H1 (cell line): Measurements from ENCODE around the gene ZNF680. TPM values are rescaled to one million over a fixed set of nuclear protein-coding genes. Genes with fewer than 3 reads are reported as not detected.

Experiments used
- RNF2 ChIP-seq: fragments of 200-900, 300-1000 bp; sonication (generic); IDR thresholded peaks from 2 replicates; pipeline ENCODE4 v1.7.1; 2016; ENCODE audit warnings: borderline replicate concordance, low read depth, mild to moderate bottlenecking, antibody characterized with exemption, low read length; ENCODE audit not compliant: poor library complexity, severe bottlenecking; ENCODE audit errors: missing control alignments
- polyA plus RNA-seq, 7 experiments: library from polyadenylated mRNA; depleted of rRNA in 3 of 7; stranded (reverse) in 5 of 7; unstranded in 2 of 7; fragments of >200 nt in 5 of 7; fragments of 200-250 nt in 2 of 7; gene quantifications; 1 replicate in 5 of 7; 2 replicates in 1 of 7; 4 replicates in 1 of 7; pipeline versions ENCODE4 v1.2.1 to v1.2.3, GENCODE V29; 2011 to 2013; ENCODE audit warnings: missing spikeins in 2 of 7, mixed read lengths in 2 of 7
- total RNA-seq: library from RNA; stranded (reverse); fragmentation: NEBNext Ultra II Directional; extraction: Animal tissue kit (Norgen Biotek cat#: 25700); gene quantifications from 2 replicates; pipeline ENCODE4 v1.2.1, GENCODE V29; 2021

The ZNF680 gene
- total and polyA plus RNA-seq, 2 of the 8 experiments (the other 6 are each of a cell fraction or from before 2014, with no cell fraction given): 15.3 TPM; not detected in 1

DNA sequence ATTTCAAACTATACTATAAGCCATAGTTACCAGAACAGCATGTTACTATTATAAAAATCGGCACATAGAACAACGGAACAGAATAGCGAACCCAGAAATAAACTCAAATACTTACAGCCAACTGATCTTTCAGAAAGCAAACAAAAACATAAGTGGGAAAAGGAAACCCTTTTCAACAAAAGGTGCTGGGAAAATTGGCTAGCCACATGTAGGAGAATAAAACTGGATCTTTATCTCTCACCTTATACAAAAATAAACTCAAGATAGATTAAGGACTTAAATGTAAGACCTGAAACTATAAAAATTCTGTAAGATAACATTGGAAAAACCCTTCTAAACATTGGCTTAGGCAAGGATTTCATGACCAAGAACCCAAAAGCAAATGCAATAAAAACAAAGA is 29.1 kb downstream of the ZNF680 start (continued):
- no peak for TF ChIP-seq RNF2
- TF ChIP-seq, all 59 proteins: peak for 0
